SH-SY5Y (cell line): ENCODE data around the gene TRIOBP.

Source experiments
- GATA2 ChIP-seq: IDR thresholded peaks from 2 replicates; pipeline ENCODE4 v1.6.1; 2011; ENCODE audit warnings: mild to moderate bottlenecking, low read depth, low read length
- GATA3 ChIP-seq: IDR thresholded peaks from 2 replicates; pipeline ENCODE4 v1.6.1; 2011; ENCODE audit warnings: low read depth, mild to moderate bottlenecking, low read length, moderate library complexity

GRCh38 chr22:37778370-37779009 is 81.6 kb downstream of the TRIOBP start:
- TF ChIP-seq GATA2: no peak
- no peak for TF ChIP-seq GATA3
